Mucosa of rectum (tissue), 2 donors: ENCODE results near the gene CCDC89.

Experiments
- H3K27ac ChIP-seq, 2 donors: one replicate each; pipeline ENCODE4 v1.7.0; 2013; ENCODE audit warnings: inconsistent platforms in 2 of 2, low read depth in 2 of 2, low read length in 2 of 2
- H3K27me3 ChIP-seq, 2 donors: one replicate each; pipeline ENCODE4 v1.7.0; 2013; ENCODE audit warnings: low read length in 2 of 2; ENCODE audit not compliant: control insufficient read depth in 2 of 2, insufficient read depth in 2 of 2
- H3K36me3 ChIP-seq, 2 donors: one replicate each; pipeline ENCODE4 v1.7.0; 2013; ENCODE audit warnings: low read length in 2 of 2; ENCODE audit not compliant: control insufficient read depth in 2 of 2, insufficient read depth in 2 of 2
- H3K4me1 ChIP-seq, 2 donors: one replicate each; pipeline ENCODE4 v1.7.0; 2013; ENCODE audit warnings: low read length in 2 of 2, mild to moderate bottlenecking in 1 of 2; ENCODE audit not compliant: control insufficient read depth in 2 of 2, insufficient read depth in 2 of 2
- H3K4me3 ChIP-seq, 2 donors: one replicate each; pipeline ENCODE4 v1.7.0; 2013; ENCODE audit warnings: low read length in 2 of 2
- H3K9ac ChIP-seq, 2 donors: one replicate each; pipeline ENCODE4 v1.7.0; 2013; ENCODE audit warnings: low read length in 2 of 2, low read depth in 1 of 2, mild to moderate bottlenecking in 1 of 2
- H3K9me3 ChIP-seq, 2 donors: one replicate each; pipeline ENCODE4 v1.7.0; 2013; ENCODE audit warnings: low read length in 2 of 2; ENCODE audit not compliant: control insufficient read depth in 2 of 2
- donor health status: healthy.
- donor health status: Normal muscosa, but diverticular disease.

The CCDC89 gene

GRCh38 chr11:85685820-85686459 lies at the start of gene CCDC89:
Gene CCDC89, minus strand, starts transcription at chr11:85686195. Its CDS starts 65 bp downstream, at chr11:85686130.
- no peaks in the 10 kb centered on the region for H3K27me3 ChIP-seq
- peak within 1 kb of the TSS; percentile 45 to 63 for H3K4me3 ChIP-seq
- H3K36me3 ChIP-seq: peaks cover 4 to 5% of the 10 kb centered on the region in 2 donors
- no peaks in the 10 kb centered on the region for H3K4me1 ChIP-seq
- H3K9me3 ChIP-seq: no peaks in the 10 kb centered on the region
- no peak within 1 kb of the TSS for H3K9ac ChIP-seq
- peak within 1 kb of the TSS; percentile 6 to 61 for H3K27ac ChIP-seq

GRCh38 chr11:85732965-85733364 lies 47.0 kb upstream of the CCDC89 start:
- Histone ChIP-seq H3K36me3 (peaks cover 20 to 26% of the 10 kb centered on the region in 2 donors), H3K27ac (no peak overlapping the region)

GRCh38 chr11:85726381-85726780 lies 40.4 kb upstream of the CCDC89 start:
- peaks cover 10 to 17% of the 10 kb centered on the region in 2 donors for H3K36me3 ChIP-seq
- H3K27me3 ChIP-seq: no peaks in the 10 kb centered on the region
- H3K27ac ChIP-seq: no peak overlapping the region
- no peak overlapping the region for H3K9ac ChIP-seq
- no peaks in the 10 kb centered on the region for H3K4me1 ChIP-seq
- H3K4me3 ChIP-seq: no peak overlapping the region
- no peaks in the 10 kb centered on the region for H3K9me3 ChIP-seq

More at GRCh38 chr11:85732965-85733364, 47.0 kb upstream of the CCDC89 start:
- no peaks in the 10 kb centered on the region for H3K27me3 ChIP-seq
- H3K4me3 ChIP-seq: no peak overlapping the region
- H3K9me3 ChIP-seq: no peaks in the 10 kb centered on the region
- peaks cover 0 to 5% of the 10 kb centered on the region in 2 donors for H3K4me1 ChIP-seq
- H3K9ac ChIP-seq: no peak overlapping the region

- H3K36me3 ChIP-seq: peaks cover 10 to 17% of the 10 kb centered on the region in 2 donors
- H3K9ac ChIP-seq: no peak overlapping the region
- H3K27me3 ChIP-seq: no peaks in the 10 kb centered on the region
- H3K4me3 ChIP-seq: no peak overlapping the region
- no peak overlapping the region for H3K27ac ChIP-seq
- H3K9me3 ChIP-seq: no peaks in the 10 kb centered on the region
- H3K4me1 ChIP-seq: no peaks in the 10 kb centered on the region
These were observed 39.7 kb upstream of the CCDC89 start for GRCh38 chr11:85725510-85726258.

- no peaks in the 10 kb centered on the region for H3K4me1 ChIP-seq
These were observed 38.9 kb upstream of the CCDC89 start for GRCh38 chr11:85724748-85725465.

GRCh38 chr11:85723088-85723487 lies 37.1 kb upstream of the CCDC89 start:
- H3K9ac ChIP-seq: no peak overlapping the region

More at GRCh38 chr11:85724748-85725465, 38.9 kb upstream of the CCDC89 start:
- H3K4me3 ChIP-seq: no peak overlapping the region
- H3K27ac ChIP-seq: no peak overlapping the region
- H3K9me3 ChIP-seq: no peaks in the 10 kb centered on the region
- H3K36me3 ChIP-seq: peaks cover 10 to 19% of the 10 kb centered on the region in 2 donors
- no peak overlapping the region for H3K9ac ChIP-seq
- no peaks in the 10 kb centered on the region for H3K27me3 ChIP-seq

GRCh38 chr11:85721191-85721590 lies 35.2 kb upstream of the CCDC89 start:
- no peak overlapping the region for H3K4me3 ChIP-seq

More at GRCh38 chr11:85723088-85723487, 37.1 kb upstream of the CCDC89 start:
- Histone ChIP-seq H3K4me1 (no peaks in the 10 kb centered on the region), H3K4me3 (no peak overlapping the region), H3K9me3 (no peaks in the 10 kb centered on the region), H3K36me3 (peaks cover 15 to 19% of the 10 kb centered on the region in 2 donors), H3K27me3 (no peaks in the 10 kb centered on the region), H3K27ac (no peak overlapping the region)

GRCh38 chr11:85718991-85719807 lies 33.2 kb upstream of the CCDC89 start:
- Histone ChIP-seq H3K9ac (no peak overlapping the region), H3K4me3 (peak overlapping the region; percentile 3 to 21), H3K9me3 (no peaks in the 10 kb centered on the region), H3K27ac (peak overlapping the region in 1 of 2 donors; percentile 32), H3K36me3 (peaks cover 7 to 8% of the 10 kb centered on the region in 2 donors), H3K4me1 (no peaks in the 10 kb centered on the region), H3K27me3 (no peaks in the 10 kb centered on the region)

More at GRCh38 chr11:85721191-85721590, 35.2 kb upstream of the CCDC89 start:
- no peak overlapping the region for H3K9ac ChIP-seq
- no peaks in the 10 kb centered on the region for H3K27me3 ChIP-seq
- H3K27ac ChIP-seq: no peak overlapping the region
- H3K9me3 ChIP-seq: no peaks in the 10 kb centered on the region
- peaks cover 7% of the 10 kb centered on the region in 2 donors for H3K36me3 ChIP-seq
- H3K4me1 ChIP-seq: no peaks in the 10 kb centered on the region

- Histone ChIP-seq H3K36me3 (peaks cover 11 to 15% of the 10 kb centered on the region in 2 donors), H3K27ac (peak overlapping the region in 1 of 2 donors; percentile 32), H3K4me1 (no peaks in the 10 kb centered on the region), H3K9me3 (no peaks in the 10 kb centered on the region), H3K27me3 (no peaks in the 10 kb centered on the region), H3K4me3 (peak overlapping the region; percentile 3 to 21), H3K9ac (no peak overlapping the region)
These were observed 32.3 kb upstream of the CCDC89 start for GRCh38 chr11:85718126-85718943.
